AG04450 (cell line): ENCODE results near the gene KIAA1671. TPM values are rescaled to one million over a fixed set of nuclear protein-coding genes. Genes with fewer than 3 reads are reported as not detected.

ENCODE experiments used
- CTCF ChIA-PET: fragments of 300-600, 350-600 bp; formaldehyde crosslinking; extraction: SDS; loops from one replicate; lab custom pipeline; 2022; ENCODE audit warnings: antibody characterized with exemption, inconsistent platforms; lab: Charles Lee
- POLR2A ChIA-PET: fragments of 350-600 bp; formaldehyde crosslinking; extraction: SDS; loops from one replicate; lab custom pipeline; 2021; ENCODE audit warnings: antibody characterized with exemption, inconsistent platforms; lab: Yijun Ruan, JAX
- DNase-seq: peaks from one replicate; pipeline ENCODE4 v3.0.0-alpha.2; 2011; ENCODE audit warnings: low read depth, low spot score
- H3K27ac ChIP-seq: one replicate; pipeline ENCODE4 v1.5.1; 2012; ENCODE audit warnings: low read depth, low read length, control low read depth
- H3K27me3 ChIP-seq: one replicate; pipeline ENCODE4 v1.6.0; 2012; ENCODE audit warnings: low read length; ENCODE audit not compliant: control insufficient read depth, insufficient read depth
- H3K4me3 ChIP-seq: 2 replicates; pipeline ENCODE4 v1.5.1; 2011; ENCODE audit warnings: mild to moderate bottlenecking, low read depth, low read length, control low read depth
- H3K9me3 ChIP-seq: 2 replicates; pipeline ENCODE4 v1.5.1; 2012; ENCODE audit warnings: low read length; ENCODE audit not compliant: control insufficient read depth, insufficient read depth
- CTCF ChIP-seq: IDR thresholded peaks from 2 replicates; pipeline ENCODE4 v1.5.1; 2011; ENCODE audit warnings: low read depth, low read length, control low read depth, inconsistent platforms
- polyA plus RNA-seq: library from polyadenylated mRNA; depleted of rRNA; stranded (reverse); fragments of >200 nt; gene quantifications from 2 replicates; pipeline ENCODE4 v1.2.3, GENCODE V29; 2011

The KIAA1671 gene
- polyA plus RNA-seq, 1 experiment, result 0.02 TPM

- TF ChIP-seq CTCF, result peak; percentile 63
- H3K9me3 ChIP-seq, result no peaks in the 10 kb centered on the region; the same call in 1 of the 2 replicates
- DNase-seq, result peak; percentile 29
- H3K4me3 ChIP-seq, result peak overlapping the region; percentile 55
- peaks cover 6% of the 10 kb centered on the region for H3K27me3 ChIP-seq
- H3K27ac ChIP-seq, result no peak overlapping the region
- ChIA-PET CTCF (interaction anchor here (1.0 kb wide), 2 partner anchors 8 to 47 kb away, joined by 3 read pairs; no protein-coding TSS in a partner anchor), POLR2A (no interaction called here)
Measured at GRCh38 chr22:25110846-25111578, 158.5 kb downstream of the KIAA1671 start.

- no peak for DNase-seq
- H3K4me3 ChIP-seq, result peak overlapping the region; percentile 55
- ChIA-PET CTCF (interaction anchor here (0.6 to 1.2 kb wide), 4 partner anchors 9 to 18 kb away, joined by 3 read pairs; no protein-coding TSS in a partner anchor), POLR2A (no interaction called here)
- no peak for TF ChIP-seq CTCF
- H3K27ac ChIP-seq, result no peak overlapping the region
- H3K27me3 ChIP-seq, result peaks cover 6% of the 10 kb centered on the region
- no peaks in the 10 kb centered on the region; the same call in 1 of the 2 replicates for H3K9me3 ChIP-seq
Measured at GRCh38 chr22:25111579-25112517, 159.3 kb downstream of the KIAA1671 start.

- no peaks in the 10 kb centered on the region; the same call in 1 of the 2 replicates for H3K9me3 ChIP-seq
- H3K27me3 ChIP-seq, result peaks cover 6% of the 10 kb centered on the region
- TF ChIP-seq CTCF, result no peak
- CTCF ChIA-PET, result interaction anchor here (1.1 to 1.2 kb wide), 2 partner anchors 9 to 15 kb away, joined by 3 read pairs; no protein-coding TSS in a partner anchor
- DNase-seq, result no peak
- H3K27ac ChIP-seq, result no peak overlapping the region
- no peak overlapping the region for H3K4me3 ChIP-seq
- POLR2A ChIA-PET, result no interaction called here
Measured at GRCh38 chr22:25112538-25113253, 160.2 kb downstream of the KIAA1671 start.

- Histone ChIP-seq H3K9me3 (no peaks in the 10 kb centered on the region; the same call in 1 of the 2 replicates), H3K27me3 (peaks cover 6% of the 10 kb centered on the region), H3K27ac (no peak overlapping the region), H3K4me3 (no peak overlapping the region)
- no peak for DNase-seq
- ChIA-PET CTCF (no interaction called here), POLR2A (no interaction called here)
- TF ChIP-seq CTCF, result no peak
Measured at GRCh38 chr22:25113316-25113721, 160.8 kb downstream of the KIAA1671 start.
